ENCODE data around the gene NT5C2. TPM values are rescaled to one million over a fixed set of nuclear protein-coding genes. Genes with fewer than 3 reads are reported as not detected.

Gene NT5C2
- total and polyA plus RNA-seq, 2 donors (not counting 3 experiments of a cell fraction or from before 2014, with no cell fraction given), result 47.2 to 69.9 TPM

DNA sequence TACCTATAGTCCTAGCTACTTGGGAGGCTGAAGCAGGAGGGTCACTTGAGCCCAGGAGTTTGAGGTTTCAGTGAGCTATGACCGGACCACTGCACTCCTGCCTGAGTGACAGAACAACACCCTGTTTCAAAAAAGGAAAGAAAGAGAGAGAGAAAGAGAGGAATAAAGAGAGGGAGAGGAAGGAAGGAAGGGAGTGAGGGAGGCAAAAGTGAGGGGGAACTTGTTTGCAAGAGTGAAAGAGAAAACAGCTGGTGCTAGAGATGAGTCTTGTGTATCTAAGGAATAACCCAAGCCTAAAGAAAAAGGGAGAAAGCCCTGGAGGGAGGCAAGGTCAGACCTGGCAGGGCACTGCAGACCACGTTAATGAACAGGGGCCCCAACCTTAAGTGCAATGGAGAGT is 4.8 kb upstream of the NT5C2 start:
- ChIA-PET POLR2A (interaction anchor here (1.1 kb wide), 2 partner anchors 13 to 15 kb away, joined by 5 to 15 read pairs; no protein-coding TSS in a partner anchor), CTCF (interaction anchor here (1.0 to 3.1 kb wide), 4 partner anchors 30 to 46 kb away, joined by 3 to 13 read pairs (median 7); no protein-coding TSS in a partner anchor)
- H2AFZ ChIP-seq (ENCODE audit: low read depth, low read length), result no peak overlapping the region
- intact Hi-C loops (cut with micrococcal nuclease) (loop anchor here (1.0 kb wide), 1 partner anchor 33 kb away; no protein-coding TSS in a partner anchor), dilution Hi-C loops (cut with MboI; ENCODE audit: extremely low pct_ligation_motif_present, low sequenced_read_pairs) (no loop called here)
- no peaks in the 10 kb centered on the region for H4K20me1 ChIP-seq (replicated peaks; ENCODE audit: control insufficient read depth, extremely low read depth, insufficient read depth, low read length)
- no TSS peak for BruUV-seq (replicated peaks)
- no peaks in the 10 kb centered on the region for H3K9me1 ChIP-seq (replicated peaks; ENCODE audit: control insufficient read depth, extremely low read depth, insufficient read depth, low read length)
- H3K4me2 ChIP-seq (ENCODE audit: insufficient read depth, low read length), result no peak overlapping the region
- DNase-seq (ENCODE audit: low read depth, low spot score) (no peak), FAIRE-seq (no peak)
- no peak overlapping the region for H3K27ac ChIP-seq (ENCODE audit: insufficient read depth, low read depth, low read length)
- no peaks in the 10 kb centered on the region for H3K36me3 ChIP-seq (ENCODE audit: control insufficient read depth in 2 of 2, extremely low read depth in 1 of 2, insufficient read depth in 2 of 2, low read length in 2 of 2)
- peaks cover 18% of the 10 kb centered on the region for H3K4me1 ChIP-seq (ENCODE audit: control insufficient read depth, extremely low read depth, insufficient read depth, low read length)
- H3K9ac ChIP-seq (replicated peaks; ENCODE audit: extremely low read depth, insufficient read depth, low read length), result no peak overlapping the region
- H3K4me3 ChIP-seq (replicated peaks in 1 of 3; ENCODE audit: insufficient read depth in 1 of 3, low read depth in 1 of 3, low read length in 3 of 3), result no peak overlapping the region
- no peaks in the 10 kb centered on the region for H3K27me3 ChIP-seq (ENCODE audit: control insufficient read depth in 2 of 2, insufficient read depth in 2 of 2, low read length in 2 of 2)
- no peaks in the 10 kb centered on the region for H3K9me3 ChIP-seq (replicated peaks; ENCODE audit: control insufficient read depth, insufficient read depth, low read length)
- TF ChIP-seq FOS (IDR thresholded peaks at IDR 0.05; ENCODE audit: borderline replicate concordance, insufficient read depth, low read length) (no peak), MYC (IDR thresholded peaks at IDR 0.05; ENCODE audit: low read depth, low read length) (no peak), POLR2AphosphoS5 (IDR thresholded peaks at IDR 0.05; ENCODE audit: insufficient read depth, low read depth, low read length) (no peak), GATA2 (IDR thresholded peaks at IDR 0.05; ENCODE audit: insufficient read depth, insufficient read length, low read depth, low read length) (no peak), POLR2A (IDR thresholded peaks at IDR 0.05; ENCODE audit: low read depth, low read length) (no peak), EZH2 (IDR thresholded peaks at IDR 0.05; ENCODE audit: borderline replicate concordance, low read depth, low read length, severe bottlenecking) (no peak), JUN (IDR thresholded peaks at IDR 0.05; ENCODE audit: borderline replicate concordance, insufficient read depth, insufficient read length, low read depth) (no peak)
- TF ChIP-seq, protein P1, sequence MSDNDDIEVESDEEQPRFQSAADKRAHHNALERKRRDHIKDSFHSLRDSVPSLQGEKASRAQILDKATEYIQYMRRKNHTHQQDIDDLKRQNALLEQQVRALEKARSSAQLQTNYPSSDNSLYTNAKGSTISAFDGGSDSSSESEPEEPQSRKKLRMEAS (IDR thresholded peaks at IDR 0.05; ENCODE audit: insufficient read depth, insufficient read length), result no peak
- TF ChIP-seq, protein P2, sequence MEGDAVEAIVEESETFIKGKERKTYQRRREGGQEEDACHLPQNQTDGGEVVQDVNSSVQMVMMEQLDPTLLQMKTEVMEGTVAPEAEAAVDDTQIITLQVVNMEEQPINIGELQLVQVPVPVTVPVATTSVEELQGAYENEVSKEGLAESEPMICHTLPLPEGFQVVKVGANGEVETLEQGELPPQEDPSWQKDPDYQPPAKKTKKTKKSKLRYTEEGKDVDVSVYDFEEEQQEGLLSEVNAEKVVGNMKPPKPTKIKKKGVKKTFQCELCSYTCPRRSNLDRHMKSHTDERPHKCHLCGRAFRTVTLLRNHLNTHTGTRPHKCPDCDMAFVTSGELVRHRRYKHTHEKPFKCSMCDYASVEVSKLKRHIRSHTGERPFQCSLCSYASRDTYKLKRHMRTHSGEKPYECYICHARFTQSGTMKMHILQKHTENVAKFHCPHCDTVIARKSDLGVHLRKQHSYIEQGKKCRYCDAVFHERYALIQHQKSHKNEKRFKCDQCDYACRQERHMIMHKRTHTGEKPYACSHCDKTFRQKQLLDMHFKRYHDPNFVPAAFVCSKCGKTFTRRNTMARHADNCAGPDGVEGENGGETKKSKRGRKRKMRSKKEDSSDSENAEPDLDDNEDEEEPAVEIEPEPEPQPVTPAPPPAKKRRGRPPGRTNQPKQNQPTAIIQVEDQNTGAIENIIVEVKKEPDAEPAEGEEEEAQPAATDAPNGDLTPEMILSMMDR (IDR thresholded peaks at IDR 0.05; ENCODE audit: extremely low read depth in 1 of 2, insufficient read depth in 1 of 2, low read depth in 1 of 2, low read length in 2 of 2), result no peak
- H3K79me2 ChIP-seq (ENCODE audit: control insufficient read depth, insufficient read depth, low read length), result no peaks in the 10 kb centered on the region

All from endothelial cell of umbilical vein (primary cell).